Esophagus squamous epithelium (tissue), 5 donors: ENCODE measurements around the gene MYOM3. TPM values are rescaled to one million over a fixed set of nuclear protein-coding genes. Genes with fewer than 3 reads are reported as not detected.

Source experiments
- DNase-seq: peaks from one replicate; lab custom pipeline; 2025; lab: John Stamatoyannopoulos, UW
- H3K27ac ChIP-seq, 4 donors: fragments of 200-600 bp; sonication (generic); one replicate each; pipeline ENCODE4 v1.5.1; 2016 to 2019; ENCODE audit warnings: mild to moderate bottlenecking in 1 of 4
- H3K27me3 ChIP-seq, 4 donors: fragments of 200-600 bp; sonication (generic); 1 replicate in 3 of 4; 2 replicates in 1 of 4; pipeline versions ENCODE4 v1.5.1 to v1.6.0; 2017 to 2021; ENCODE audit warnings: antibody characterized with exemption in 1 of 4
- H3K36me3 ChIP-seq, 3 donors: fragments of 200-600 bp; sonication (generic); one replicate each; pipeline ENCODE4 v1.5.1; 2016 to 2019
- H3K4me1 ChIP-seq, 3 donors: fragments of 200-600 bp; sonication (generic); one replicate each; pipeline ENCODE4 v1.5.1; 2017 to 2019
- H3K4me3 ChIP-seq, 4 donors: fragments of 200-600 bp; sonication (generic); 1 replicate in 3 of 4; 2 replicates in 1 of 4; pipeline ENCODE4 v1.5.1; 2016 to 2019; ENCODE audit warnings: mild to moderate bottlenecking in 2 of 4, moderate library complexity in 1 of 4
- H3K9me3 ChIP-seq, 3 donors: fragments of 200-600 bp; sonication (generic); one replicate each; pipeline ENCODE4 v1.5.1; 2016 to 2019
- POLR2A ChIP-seq, 4 donors: fragments of 450-650 bp; IDR thresholded peaks; one replicate each; pipeline ENCODE4 v1.6.1; 2017; ENCODE audit warnings: antibody characterized with exemption in 4 of 4, mild to moderate bottlenecking in 4 of 4, moderate library complexity in 3 of 4
- WGBS, 2 donors: methylation state at CpG; one replicate each; pipeline ENCODE4 v1.1.5; 2018; 5-methylcytosine and 5-hydroxymethylcytosine counted together
- intact Hi-C: fragments of 100-400 bp; cut with DNase I; formaldehyde crosslinking; loops from one replicate; pipeline ENCODE4 v1.15.0; 2022
- total RNA-seq, 4 donors: library from RNA; depleted of rRNA; stranded (reverse); fragments of >200 nt; gene quantifications; one replicate each; pipeline ENCODE4 v1.1.0, GENCODE V29; 2016
- TF ChIP-seq, protein P1 (sequence below), 6 experiments: fragments of 450-650 bp in 4 of 6; fragments of 200-600 bp in 2 of 6; sonication (generic) in 2 of 6; IDR thresholded peaks; one replicate each; pipeline ENCODE4 v1.5.1; 2016 to 2019; ENCODE audit warnings: antibody characterized with exemption in 6 of 6, mild to moderate bottlenecking in 4 of 6, moderate library complexity in 4 of 6
- donor health status: DM: yes; HTN: yes; CAD: no.

The MYOM3 gene
- total RNA-seq, 4 donors from 2014 or later = 0.30 to 1.1 (median 0.56) TPM

DNA sequence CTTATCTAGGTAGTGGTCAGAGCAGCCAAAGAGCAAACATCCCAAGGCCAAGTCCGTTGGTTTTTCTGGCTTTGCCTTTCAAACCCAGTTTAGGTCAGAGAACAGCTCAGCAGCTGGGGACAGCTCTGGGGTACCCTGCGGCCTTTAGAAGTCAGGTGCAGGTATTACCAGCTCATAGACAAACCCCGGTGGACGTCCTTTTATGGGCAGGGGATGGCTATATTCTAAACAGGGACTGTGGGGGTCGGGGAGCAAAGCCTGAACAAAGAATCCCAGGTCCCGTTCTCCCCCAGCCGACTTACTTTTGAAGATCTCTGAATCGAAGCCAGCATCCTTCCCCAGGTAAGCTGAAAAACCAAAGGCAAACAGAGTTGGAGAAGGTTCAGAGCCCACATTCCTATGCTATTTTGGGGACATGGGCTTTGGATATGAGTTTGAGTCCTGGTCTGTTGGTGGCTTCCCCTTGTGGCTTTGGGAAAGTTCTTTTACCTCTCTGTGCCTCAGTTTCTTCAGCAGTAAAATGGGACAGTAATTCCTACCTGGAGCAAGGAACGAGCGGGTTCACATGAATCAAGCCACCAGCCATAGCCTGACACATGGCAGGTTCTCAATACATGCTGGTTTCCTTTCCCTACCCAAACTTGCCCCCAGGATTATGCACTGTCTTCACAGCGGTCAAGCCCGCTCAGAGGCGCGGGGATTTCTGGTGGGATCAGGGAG, 16.6 kb downstream of the MYOM3 start:
- no peak for DNase-seq
- 68 to 86% methylated on average over 4 to 10 of the region's 14 CpGs for WGBS, 2 donors
- Histone ChIP-seq H3K27ac (no peak overlapping the region), H3K4me3 (no peak overlapping the region), H3K9me3 (no peaks in the 10 kb centered on the region), H3K36me3 (no peaks in the 10 kb centered on the region), H3K27me3 (no peaks in the 10 kb centered on the region), H3K4me1 (peaks cover 0 to 2% (median 2%) of the 10 kb centered on the region in 3 donors)
- TF ChIP-seq POLR2A (IDR thresholded peaks at IDR 0.05) = no peak
- TF ChIP-seq, protein P1, sequence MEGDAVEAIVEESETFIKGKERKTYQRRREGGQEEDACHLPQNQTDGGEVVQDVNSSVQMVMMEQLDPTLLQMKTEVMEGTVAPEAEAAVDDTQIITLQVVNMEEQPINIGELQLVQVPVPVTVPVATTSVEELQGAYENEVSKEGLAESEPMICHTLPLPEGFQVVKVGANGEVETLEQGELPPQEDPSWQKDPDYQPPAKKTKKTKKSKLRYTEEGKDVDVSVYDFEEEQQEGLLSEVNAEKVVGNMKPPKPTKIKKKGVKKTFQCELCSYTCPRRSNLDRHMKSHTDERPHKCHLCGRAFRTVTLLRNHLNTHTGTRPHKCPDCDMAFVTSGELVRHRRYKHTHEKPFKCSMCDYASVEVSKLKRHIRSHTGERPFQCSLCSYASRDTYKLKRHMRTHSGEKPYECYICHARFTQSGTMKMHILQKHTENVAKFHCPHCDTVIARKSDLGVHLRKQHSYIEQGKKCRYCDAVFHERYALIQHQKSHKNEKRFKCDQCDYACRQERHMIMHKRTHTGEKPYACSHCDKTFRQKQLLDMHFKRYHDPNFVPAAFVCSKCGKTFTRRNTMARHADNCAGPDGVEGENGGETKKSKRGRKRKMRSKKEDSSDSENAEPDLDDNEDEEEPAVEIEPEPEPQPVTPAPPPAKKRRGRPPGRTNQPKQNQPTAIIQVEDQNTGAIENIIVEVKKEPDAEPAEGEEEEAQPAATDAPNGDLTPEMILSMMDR (IDR thresholded peaks at IDR 0.05) = no peak
- intact Hi-C loops = no loop called here

DNA sequence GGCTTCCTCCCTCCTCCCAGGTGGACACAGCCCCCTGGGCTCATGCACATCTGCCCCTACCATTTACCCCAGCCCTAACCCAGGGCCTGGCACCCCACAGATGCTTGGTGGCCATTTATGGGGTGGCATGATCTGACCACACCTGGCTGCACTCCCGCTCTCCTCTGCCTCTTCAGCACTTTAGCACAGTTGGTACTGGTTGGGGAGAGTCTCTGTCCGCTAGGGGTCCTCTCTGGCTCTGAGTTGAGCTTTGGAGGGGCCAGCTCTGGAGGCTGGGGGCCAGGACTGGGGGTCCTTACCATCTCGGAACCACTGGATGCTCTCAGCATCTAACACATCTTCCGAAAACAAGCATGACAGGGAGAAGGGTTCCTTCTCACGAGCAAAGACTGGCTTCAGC, 17.4 kb downstream of the MYOM3 start:
- Histone ChIP-seq H3K36me3 (no peaks in the 10 kb centered on the region), H3K27me3 (no peaks in the 10 kb centered on the region), H3K4me1 (peaks cover 0 to 10% (median 6%) of the 10 kb centered on the region in 3 donors), H3K27ac (no peak overlapping the region), H3K4me3 (no peak overlapping the region), H3K9me3 (no peaks in the 10 kb centered on the region)
- no peak for DNase-seq
- TF ChIP-seq, protein P1 (IDR thresholded peaks at IDR 0.05) = no peak
- no peak for TF ChIP-seq POLR2A (IDR thresholded peaks at IDR 0.05)
- intact Hi-C loops = no loop called here
- 80 to 100% methylated on average over 1 to 2 of the region's 5 CpGs for WGBS, 2 donors

DNA sequence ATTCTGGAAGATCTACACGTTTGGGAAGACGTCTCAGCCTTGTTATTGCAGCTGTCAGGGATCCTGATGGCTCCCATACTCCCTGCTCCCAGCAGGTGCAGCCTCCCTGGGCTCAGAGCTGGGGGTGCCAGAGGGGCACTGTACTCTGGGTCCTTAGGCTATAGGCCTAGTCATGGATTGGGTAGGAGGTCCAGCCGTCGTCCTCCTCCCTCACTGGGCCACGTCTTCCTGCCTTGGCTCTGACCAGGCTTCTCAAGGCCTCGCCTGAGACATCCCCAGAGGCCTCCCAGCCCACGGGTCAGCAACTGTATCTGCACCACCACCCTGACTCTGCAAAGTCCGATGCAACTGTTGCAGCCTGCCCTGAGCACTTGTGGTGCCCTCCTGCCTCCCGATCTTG, 18.2 kb downstream of the MYOM3 start:
- H3K4me1 ChIP-seq = peaks cover 0 to 12% (median 6%) of the 10 kb centered on the region in 3 donors
- TF ChIP-seq POLR2A (IDR thresholded peaks at IDR 0.05) = no peak
- TF ChIP-seq, protein P1 (IDR thresholded peaks at IDR 0.05) = no peak
- no peak overlapping the region for H3K27ac ChIP-seq
- WGBS, 2 donors = 61 to 80% methylated on average over 6 to 9 of the region's 9 CpGs
- intact Hi-C loops = no loop called here
- no peaks in the 10 kb centered on the region for H3K9me3 ChIP-seq
- DNase-seq = no peak
- H3K27me3 ChIP-seq = no peaks in the 10 kb centered on the region
- no peaks in the 10 kb centered on the region for H3K36me3 ChIP-seq
- H3K4me3 ChIP-seq = no peak overlapping the region

DNA sequence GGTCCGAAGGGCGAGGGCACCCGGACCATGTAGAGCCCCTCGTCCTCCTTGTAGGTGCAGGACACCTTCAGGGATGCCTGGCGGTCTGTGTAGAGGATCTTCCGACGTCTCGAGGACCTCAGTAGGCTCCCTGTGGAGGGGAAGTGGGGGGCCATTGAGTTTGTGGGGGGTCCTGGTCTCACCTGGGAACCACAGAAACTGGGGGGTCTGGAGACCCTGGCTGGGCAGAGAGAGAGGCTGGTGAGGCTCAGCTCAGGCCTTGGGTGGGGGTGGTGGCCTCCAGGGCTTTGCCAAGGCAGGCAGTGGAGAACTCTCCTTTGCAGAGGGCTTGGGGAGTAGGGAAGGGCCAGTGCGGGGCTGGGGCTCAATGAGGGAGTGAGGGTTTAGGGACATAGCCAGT, 19.0 kb downstream of the MYOM3 start:
- 77 to 92% methylated on average over 4 to 5 of the region's 9 CpGs for WGBS, 2 donors
- intact Hi-C loops = no loop called here
- Histone ChIP-seq H3K36me3 (no peaks in the 10 kb centered on the region), H3K4me3 (no peak overlapping the region), H3K27ac (no peak overlapping the region), H3K27me3 (no peaks in the 10 kb centered on the region), H3K4me1 (peaks cover 0 to 12% (median 6%) of the 10 kb centered on the region in 3 donors), H3K9me3 (no peaks in the 10 kb centered on the region)
- no peak for DNase-seq
- TF ChIP-seq, protein P1 (IDR thresholded peaks at IDR 0.05) = no peak
- TF ChIP-seq POLR2A (IDR thresholded peaks at IDR 0.05) = no peak

DNA sequence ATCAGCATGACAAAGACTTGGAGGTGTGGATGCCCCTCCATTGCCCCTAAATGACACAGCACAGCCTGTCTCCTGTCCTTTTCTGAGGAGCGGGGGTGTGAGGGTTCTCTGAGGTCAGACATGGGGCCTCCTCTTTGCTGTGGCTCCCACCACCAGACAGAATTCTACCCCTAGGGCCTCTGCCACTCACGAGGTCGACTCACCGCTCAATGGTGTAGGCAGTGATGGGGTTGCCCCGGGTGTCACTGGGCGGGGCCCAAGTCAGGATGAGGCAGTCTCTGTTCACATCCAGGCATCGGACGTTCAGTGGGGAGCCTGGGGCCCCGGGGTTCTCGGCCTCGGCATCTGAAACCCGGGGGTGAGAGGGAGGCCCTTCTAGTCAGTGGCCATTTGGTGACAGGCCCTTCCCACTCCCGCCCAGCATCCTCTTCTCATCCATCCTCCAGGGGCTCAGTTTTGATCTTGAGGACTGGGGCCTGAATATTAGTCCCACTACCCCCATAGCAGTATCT, 19.9 kb downstream of the MYOM3 start:
- intact Hi-C loops = no loop called here
- H3K36me3 ChIP-seq = no peaks in the 10 kb centered on the region
- no peaks in the 10 kb centered on the region for H3K27me3 ChIP-seq
- DNase-seq = no peak
- 78 to 81% methylated on average over 3 of the region's 13 CpGs for WGBS, 2 donors
- H3K4me3 ChIP-seq = no peak overlapping the region
- peaks cover 0 to 12% (median 6%) of the 10 kb centered on the region in 3 donors for H3K4me1 ChIP-seq
- no peak overlapping the region for H3K27ac ChIP-seq
- TF ChIP-seq, protein P1 (IDR thresholded peaks at IDR 0.05) = no peak
- no peak for TF ChIP-seq POLR2A (IDR thresholded peaks at IDR 0.05)
- H3K9me3 ChIP-seq = no peaks in the 10 kb centered on the region
